KMS-11 (cell line): Measurements from ENCODE around the gene GULP1.

Source experiments
- H2AFZ ChIP-seq: fragments of 200-600 bp; sonication (generic); 2 replicates; pipeline ENCODE4 v1.6.1; 2016; ENCODE audit warnings: antibody characterized with exemption, mixed run types, low read depth
- H3K27ac ChIP-seq: fragments of 200-600 bp; sonication (generic); 2 replicates; pipeline ENCODE4 v1.6.1; 2016; ENCODE audit warnings: mild to moderate bottlenecking, mixed run types
- H3K27me3 ChIP-seq: fragments of 200-600 bp; sonication (generic); 2 replicates; pipeline ENCODE4 v1.6.1; 2017; ENCODE audit warnings: mild to moderate bottlenecking, low read depth, mixed run types, moderate library complexity; ENCODE audit not compliant: insufficient read depth
- H3K36me3 ChIP-seq: fragments of 200-600 bp; sonication (generic); 2 replicates; pipeline ENCODE4 v1.6.1; 2017; ENCODE audit warnings: mild to moderate bottlenecking, mixed run types; ENCODE audit not compliant: insufficient read depth
- H3K4me1 ChIP-seq: fragments of 200-600 bp; sonication (generic); 2 replicates; pipeline ENCODE4 v1.6.1; 2016; ENCODE audit warnings: mild to moderate bottlenecking, low read depth, mixed run types; ENCODE audit not compliant: poor library complexity, severe bottlenecking
- H3K4me2 ChIP-seq: fragments of 200-600 bp; sonication (generic); 2 replicates; pipeline ENCODE4 v1.7.0; 2016; ENCODE audit warnings: mild to moderate bottlenecking, mixed run types
- H3K4me3 ChIP-seq: fragments of 200-600 bp; sonication (generic); IDR thresholded peaks from 2 replicates; pipeline ENCODE4 v1.6.1; 2017; ENCODE audit warnings: low read depth, low read length, mixed read lengths; ENCODE audit not compliant: insufficient read depth
- H3K79me2 ChIP-seq: fragments of 200-600 bp; sonication (generic); 2 replicates; pipeline ENCODE4 v1.6.1; 2016; ENCODE audit warnings: low read depth, mixed run types; ENCODE audit not compliant: insufficient read depth
- H3K9ac ChIP-seq: fragments of 200-600 bp; sonication (generic); 2 replicates; pipeline ENCODE4 v1.6.1; 2016; ENCODE audit warnings: mild to moderate bottlenecking, mixed run types
- H4K20me1 ChIP-seq: fragments of 200-600 bp; sonication (generic); 2 replicates; pipeline ENCODE4 v1.6.1; 2016; ENCODE audit warnings: mild to moderate bottlenecking, mixed run types; ENCODE audit not compliant: insufficient read depth
- TF ChIP-seq, protein P1 (sequence below): fragments of 200-600 bp; sonication (generic); conservative IDR thresholded peaks from 2 replicates; pipeline ENCODE4 v1.6.1; 2017; ENCODE audit warnings: low read depth, mild to moderate bottlenecking, antibody characterized with exemption, low read length, moderate library complexity, mixed read lengths

GULP1 gene

DNA sequence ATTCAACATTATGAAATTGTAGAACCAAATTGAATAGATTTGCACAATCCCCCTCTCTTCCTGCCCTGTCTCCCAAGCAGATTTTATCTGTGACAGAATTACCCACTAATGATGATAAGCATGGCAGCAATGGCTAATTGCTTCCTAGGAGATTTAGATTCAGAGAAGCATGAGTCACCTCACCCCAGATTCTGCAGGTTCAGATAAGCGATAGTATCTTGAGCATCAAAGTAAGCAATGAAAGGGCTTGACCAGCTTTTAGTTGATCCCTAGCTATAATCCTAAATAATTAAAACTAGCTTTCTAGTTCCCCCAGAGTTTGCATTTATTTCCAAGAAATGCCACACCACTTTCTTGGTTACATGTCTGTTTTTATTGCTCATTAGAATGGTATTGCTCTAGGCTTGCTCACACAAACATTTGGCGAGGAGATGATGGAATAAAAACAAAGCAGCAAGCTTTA, 204.3 kb downstream of the GULP1 start:
- H2AFZ ChIP-seq: no peak overlapping the region
- no peaks in the 10 kb centered on the region for H3K36me3 ChIP-seq
- no peaks in the 10 kb centered on the region for H3K27me3 ChIP-seq
- no peak overlapping the region for H3K9ac ChIP-seq
- no peak overlapping the region for H3K27ac ChIP-seq
- no peaks in the 10 kb centered on the region for H4K20me1 ChIP-seq
- TF ChIP-seq, protein P1, sequence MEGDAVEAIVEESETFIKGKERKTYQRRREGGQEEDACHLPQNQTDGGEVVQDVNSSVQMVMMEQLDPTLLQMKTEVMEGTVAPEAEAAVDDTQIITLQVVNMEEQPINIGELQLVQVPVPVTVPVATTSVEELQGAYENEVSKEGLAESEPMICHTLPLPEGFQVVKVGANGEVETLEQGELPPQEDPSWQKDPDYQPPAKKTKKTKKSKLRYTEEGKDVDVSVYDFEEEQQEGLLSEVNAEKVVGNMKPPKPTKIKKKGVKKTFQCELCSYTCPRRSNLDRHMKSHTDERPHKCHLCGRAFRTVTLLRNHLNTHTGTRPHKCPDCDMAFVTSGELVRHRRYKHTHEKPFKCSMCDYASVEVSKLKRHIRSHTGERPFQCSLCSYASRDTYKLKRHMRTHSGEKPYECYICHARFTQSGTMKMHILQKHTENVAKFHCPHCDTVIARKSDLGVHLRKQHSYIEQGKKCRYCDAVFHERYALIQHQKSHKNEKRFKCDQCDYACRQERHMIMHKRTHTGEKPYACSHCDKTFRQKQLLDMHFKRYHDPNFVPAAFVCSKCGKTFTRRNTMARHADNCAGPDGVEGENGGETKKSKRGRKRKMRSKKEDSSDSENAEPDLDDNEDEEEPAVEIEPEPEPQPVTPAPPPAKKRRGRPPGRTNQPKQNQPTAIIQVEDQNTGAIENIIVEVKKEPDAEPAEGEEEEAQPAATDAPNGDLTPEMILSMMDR: no peak
- H3K4me3 ChIP-seq: no peak overlapping the region
- no peaks in the 10 kb centered on the region for H3K4me1 ChIP-seq
- no peak overlapping the region for H3K4me2 ChIP-seq
- no peaks in the 10 kb centered on the region for H3K79me2 ChIP-seq

DNA sequence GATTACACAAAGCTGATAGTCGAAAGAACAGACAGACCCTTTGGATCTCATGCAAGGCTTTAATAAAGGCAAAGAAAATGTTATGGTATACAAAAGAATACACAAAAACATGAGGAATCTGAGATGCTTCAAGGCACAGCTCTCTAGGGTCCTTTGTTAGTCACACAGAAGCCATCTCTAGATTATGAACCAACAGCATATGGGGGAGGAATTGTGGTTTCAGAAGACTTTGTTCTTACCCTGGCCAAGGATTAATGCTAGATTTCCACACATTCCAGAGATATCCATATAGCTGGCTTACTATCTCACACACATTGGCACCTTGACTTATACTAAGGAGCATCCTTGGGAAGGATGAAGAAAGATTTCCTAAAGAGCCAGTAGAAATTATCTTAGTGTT, 206.1 kb downstream of the GULP1 start:
- no peak overlapping the region for H3K4me2 ChIP-seq
- H4K20me1 ChIP-seq: no peaks in the 10 kb centered on the region
- H3K79me2 ChIP-seq: no peaks in the 10 kb centered on the region
- H2AFZ ChIP-seq: no peak overlapping the region
- H3K27me3 ChIP-seq: no peaks in the 10 kb centered on the region
- H3K9ac ChIP-seq: no peak overlapping the region
- H3K27ac ChIP-seq: no peak overlapping the region
- H3K36me3 ChIP-seq: no peaks in the 10 kb centered on the region
- H3K4me1 ChIP-seq: no peaks in the 10 kb centered on the region
- H3K4me3 ChIP-seq: no peak overlapping the region
- TF ChIP-seq, protein P1: no peak

DNA sequence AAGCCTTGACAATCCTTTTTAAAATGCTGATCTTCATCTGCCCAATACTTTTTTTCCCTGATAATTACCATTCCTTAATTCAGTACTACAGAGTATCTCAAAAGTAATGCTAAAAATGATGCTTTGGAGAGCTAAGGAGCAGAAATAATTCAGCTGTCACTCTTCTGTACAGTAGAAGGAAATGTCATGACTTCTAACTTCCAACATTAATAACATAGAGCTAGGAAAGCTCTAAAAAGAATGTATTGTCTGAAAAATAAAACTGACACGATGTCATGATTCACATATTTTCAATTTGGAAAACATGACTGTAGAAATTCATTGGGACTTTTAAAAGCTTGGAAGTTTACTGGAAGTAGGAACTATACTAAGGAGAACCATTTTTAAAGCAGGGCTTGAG, 212.3 kb downstream of the GULP1 start:
- Histone ChIP-seq H3K9ac (no peak overlapping the region), H2AFZ (no peak overlapping the region), H3K36me3 (no peaks in the 10 kb centered on the region), H3K79me2 (no peaks in the 10 kb centered on the region), H3K4me1 (no peaks in the 10 kb centered on the region), H3K4me3 (no peak overlapping the region), H4K20me1 (no peaks in the 10 kb centered on the region), H3K4me2 (no peak overlapping the region), H3K27me3 (no peaks in the 10 kb centered on the region), H3K27ac (no peak overlapping the region)
- TF ChIP-seq, protein P1: no peak

DNA sequence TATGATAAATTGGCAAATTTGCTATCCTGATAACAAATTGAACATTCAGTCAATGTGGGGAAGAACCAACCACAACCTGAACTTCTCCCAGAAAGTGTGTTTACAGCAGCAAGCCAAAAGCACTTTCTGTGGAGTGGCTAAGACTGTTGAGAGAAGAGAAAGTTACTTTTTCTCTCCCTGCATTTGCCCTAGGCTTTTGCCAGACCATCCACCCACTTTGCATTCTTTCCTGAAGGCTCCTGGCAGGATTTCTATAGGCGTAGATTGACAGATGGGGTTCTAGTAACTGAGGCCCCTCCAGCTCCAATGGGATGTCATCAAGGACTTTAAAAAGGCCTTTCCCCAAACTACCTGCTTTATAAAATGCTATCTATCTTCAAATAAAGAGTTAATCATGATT, 215.2 kb downstream of the GULP1 start:
- no peaks in the 10 kb centered on the region for H3K36me3 ChIP-seq
- no peaks in the 10 kb centered on the region for H3K27me3 ChIP-seq
- H3K79me2 ChIP-seq: no peaks in the 10 kb centered on the region
- no peaks in the 10 kb centered on the region for H4K20me1 ChIP-seq
- TF ChIP-seq, protein P1: no peak
- no peak overlapping the region for H3K4me2 ChIP-seq
- H3K9ac ChIP-seq: no peak overlapping the region
- H3K4me3 ChIP-seq: no peak overlapping the region
- H3K27ac ChIP-seq: no peak overlapping the region
- no peak overlapping the region for H2AFZ ChIP-seq
- H3K4me1 ChIP-seq: no peaks in the 10 kb centered on the region
